Erythroblast (primary cell): Measurements from ENCODE around the gene CPE.

Source experiments
- GATA1 ChIP-seq: IDR thresholded peaks from 2 replicates; pipeline ENCODE4 v1.6.1; 2011; ENCODE audit warnings: low read depth, mild to moderate bottlenecking, control low read depth, low read length, moderate library complexity
- POLR2A ChIP-seq: IDR thresholded peaks from 2 replicates; pipeline ENCODE4 v1.6.1; 2011; ENCODE audit warnings: mild to moderate bottlenecking, low read length

DNA sequence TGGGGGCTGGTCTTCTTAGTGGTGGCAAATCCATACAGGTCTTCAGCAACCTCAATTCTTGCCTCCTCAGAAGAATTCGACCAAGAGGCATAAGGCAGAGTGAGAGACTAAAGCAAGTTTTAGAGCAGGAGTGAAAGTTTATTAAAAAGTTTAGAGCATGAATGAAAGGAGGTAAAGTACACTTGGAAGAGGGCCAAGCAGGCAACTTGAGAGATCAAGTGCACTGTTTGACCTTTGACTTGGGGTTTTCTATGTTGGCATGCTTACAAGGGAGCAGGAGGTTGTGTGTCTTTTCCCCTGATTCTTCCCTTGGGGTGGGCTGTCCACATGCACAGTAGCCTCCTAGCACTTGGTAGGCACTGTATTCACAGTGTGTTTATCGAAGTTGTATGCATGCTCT lies 91.2 kb downstream of the CPE start:
- TF ChIP-seq POLR2A, result no peak
- TF ChIP-seq GATA1, result no peak
